Colon (tissue), 2 donors: ENCODE measurements around the gene GLI2.

Experiments
- FAIRE-seq: peaks from 2 replicates; lab custom pipeline; 2012; peaks lifted over from hg19 to GRCh38; lab: Jason Lieb, UNC
- donor health status: control.
- donor health status: control.

Gene GLI2

GRCh38 chr2:120738786-120739437 lies 3.2 kb downstream of the GLI2 start:
- no peak for FAIRE-seq

- no peak for FAIRE-seq
These were observed 3.9 kb downstream of the GLI2 start for GRCh38 chr2:120739438-120740090.

GRCh38 chr2:120740375-120740764 lies 4.7 kb downstream of the GLI2 start:
- no peak for FAIRE-seq

- FAIRE-seq = no peak
These were observed 5.3 kb downstream of the GLI2 start for GRCh38 chr2:120740765-120741524.

GRCh38 chr2:120741571-120742561 lies 6.2 kb downstream of the GLI2 start:
- FAIRE-seq = no peak

- no peak for FAIRE-seq
These were observed 8.0 kb downstream of the GLI2 start for GRCh38 chr2:120743657-120744056.

- FAIRE-seq = no peak
These were observed 9.1 kb downstream of the GLI2 start for GRCh38 chr2:120744817-120745216.

GRCh38 chr2:120745420-120746111 lies 9.9 kb downstream of the GLI2 start:
- FAIRE-seq = no peak

- FAIRE-seq = no peak
These were observed 10.5 kb downstream of the GLI2 start for GRCh38 chr2:120746144-120746543.

- no peak for FAIRE-seq
These were observed 11.6 kb downstream of the GLI2 start for GRCh38 chr2:120747281-120747680.

- no peak for FAIRE-seq
These were observed 12.0 kb downstream of the GLI2 start for GRCh38 chr2:120747706-120748105.

GRCh38 chr2:120748310-120748709 lies 12.6 kb downstream of the GLI2 start:
- no peak for FAIRE-seq

- FAIRE-seq = no peak
These were observed 13.1 kb downstream of the GLI2 start for GRCh38 chr2:120748741-120749140.

GRCh38 chr2:120749506-120750431 lies 14.1 kb downstream of the GLI2 start:
- FAIRE-seq = no peak

GRCh38 chr2:120750488-120751210 lies 15.0 kb downstream of the GLI2 start:
- no peak for FAIRE-seq

GRCh38 chr2:120751553-120751952 lies 15.9 kb downstream of the GLI2 start:
- no peak for FAIRE-seq

GRCh38 chr2:120754067-120754960 lies 18.6 kb downstream of the GLI2 start:
- FAIRE-seq = no peak
